CD4-positive, alpha-beta T cell (primary cell): ENCODE data around the gene CFAP299. TPM values are rescaled to one million over a fixed set of nuclear protein-coding genes. Genes with fewer than 3 reads are reported as not detected.

Source experiments
- ATAC-seq: fragments of 200-7000 bp; cut with Tn5 transposase; one replicate; pipeline ENCODE4 v1.10.0; 2022; ENCODE audit warnings: mild to moderate bottlenecking; ENCODE audit not compliant: poor library complexity
- CTCF ChIA-PET: fragments of 350-600 bp; sonication (Branson Sonifier 250); formaldehyde crosslinking; loops from one replicate; lab custom pipeline; 2021; ENCODE audit warnings: antibody characterized with exemption, inconsistent platforms; lab: Charles Lee
- POLR2A ChIA-PET: fragments of 350-600 bp; sonication (Branson Sonifier 250); formaldehyde crosslinking; loops from one replicate; lab custom pipeline; 2021; ENCODE audit warnings: antibody characterized with exemption, inconsistent platforms; lab: Charles Lee
- DNase-seq, 14 experiments: peaks; one replicate each; pipeline ENCODE4 v3.0.0-alpha.2; 2013 to 2020; ENCODE audit warnings: mixed read lengths in 2 of 14
- H3K27ac ChIP-seq, 2 donors: one replicate each; pipeline versions ENCODE4 v1.5.1 to v1.7.0; 2013; ENCODE audit warnings: low read length in 2 of 2, low read depth in 1 of 2, mild to moderate bottlenecking in 1 of 2
- H3K27me3 ChIP-seq, 2 experiments: 1 replicate in 1 of 2; 2 replicates in 1 of 2; pipeline versions ENCODE4 v1.6.1 to v1.7.0; 2013; ENCODE audit warnings: low read length in 2 of 2, control low read depth in 1 of 2, mild to moderate bottlenecking in 1 of 2, moderate library complexity in 1 of 2; ENCODE audit not compliant: insufficient read depth in 2 of 2, control insufficient read depth in 1 of 2
- H3K36me3 ChIP-seq: one replicate; pipeline ENCODE4 v1.6.1; 2013; ENCODE audit warnings: low read length, control low read depth; ENCODE audit not compliant: insufficient read depth
- H3K4me1 ChIP-seq: one replicate; pipeline ENCODE4 v1.6.1; 2013; ENCODE audit warnings: low read length, control low read depth; ENCODE audit not compliant: insufficient read depth
- H3K4me3 ChIP-seq: one replicate; pipeline ENCODE4 v1.5.1; 2013; ENCODE audit warnings: mild to moderate bottlenecking, low read length, moderate library complexity
- H3K9me3 ChIP-seq, 2 experiments: 1 replicate in 1 of 2; 2 replicates in 1 of 2; pipeline versions ENCODE4 v1.6.1 to v1.7.0; 2013; ENCODE audit warnings: low read length in 2 of 2, mild to moderate bottlenecking in 2 of 2, control low read depth in 1 of 2, moderate library complexity in 1 of 2; ENCODE audit not compliant: control insufficient read depth in 1 of 2, insufficient read depth in 1 of 2
- H3K27ac Mint-ChIP-seq: one replicate; pipeline ENCODE4 v1.8.0; 2020; ENCODE audit warnings: mixed read lengths
- H3K27me3 Mint-ChIP-seq: one replicate; pipeline ENCODE4 v1.8.0; 2021; ENCODE audit warnings: mixed read lengths
- H3K36me3 Mint-ChIP-seq: one replicate; pipeline ENCODE4 v1.8.0; 2021; ENCODE audit warnings: low read depth, mixed read lengths
- H3K4me1 Mint-ChIP-seq: one replicate; pipeline ENCODE4 v1.8.0; 2021; ENCODE audit warnings: low read depth, mixed read lengths
- H3K4me3 Mint-ChIP-seq: one replicate; pipeline ENCODE4 v1.8.0; 2020; ENCODE audit warnings: mild to moderate bottlenecking, mixed read lengths
- H3K9me3 Mint-ChIP-seq: one replicate; pipeline ENCODE4 v1.8.0; 2020; ENCODE audit warnings: mixed read lengths
- CTCF ChIP-seq: fragments of 200-600 bp; IDR thresholded peaks from one replicate; pipeline ENCODE4 v1.8.0; 2022; ENCODE audit warnings: antibody characterized with exemption, mild to moderate bottlenecking
- intact Hi-C, 2 experiments: fragments of 100-400 bp; cut with DNase I in 1 of 2; cut with micrococcal nuclease in 1 of 2; formaldehyde crosslinking; loops; one replicate each; pipeline versions ENCODE4 v1.15.1 to v1.9.0; 2023 to 2025; cut with DNase I, micrococcal nuclease
- total RNA-seq, 174 experiments: library from RNA in 2 of 174; stranded (reverse) in 2 of 174; gene quantifications; one replicate each; pipeline ENCODE4 v1.2.3 and lab custom pipeline; 2021 to 2026

The CFAP299 gene
- total RNA-seq, 2 experiments from 2014 or later: not detected

GRCh38 chr4:80461412-80461811 is 125.9 kb downstream of the CFAP299 start:
- peaks cover 2% of the 10 kb centered on the region for H3K9me3 Mint-ChIP-seq
- no peaks in the 10 kb centered on the region for H3K27me3 Mint-ChIP-seq
- peaks cover 42% of the 10 kb centered on the region for H3K4me1 Mint-ChIP-seq
- TF ChIP-seq CTCF: no peak
- POLR2A ChIA-PET: interaction anchor here (2.1 to 3.1 kb wide), 2 partner anchors 30 to 39 kb away, joined by 6 to 15 read pairs; no protein-coding TSS in a partner anchor
- H3K4me1 ChIP-seq: peaks cover 3% of the 10 kb centered on the region
- H3K27ac Mint-ChIP-seq: no peak overlapping the region
- intact Hi-C loops: loop anchor here in 1 of 2 experiments (5.0 kb wide), 1 partner anchor 526 kb away; no protein-coding TSS in a partner anchor
- ATAC-seq (no peak), DNase-seq (no peak)
- H3K4me3 ChIP-seq: no peak overlapping the region
- CTCF ChIA-PET: interaction anchor here (1.3 kb wide), 1 partner anchor 11 kb away, joined by 3 read pairs; no protein-coding TSS in a partner anchor
- no peaks in the 10 kb centered on the region for H3K27me3 ChIP-seq
- no peaks in the 10 kb centered on the region for H3K9me3 ChIP-seq
- H3K36me3 Mint-ChIP-seq: no peaks in the 10 kb centered on the region
- H3K36me3 ChIP-seq: no peaks in the 10 kb centered on the region
- H3K27ac ChIP-seq: no peak overlapping the region
- no peak overlapping the region for H3K4me3 Mint-ChIP-seq

GRCh38 chr4:80462621-80463091 is 127.1 kb downstream of the CFAP299 start:
- no peak for TF ChIP-seq CTCF
- Histone ChIP-seq H3K4me1 (peaks cover 3% of the 10 kb centered on the region), H3K9me3 (no peaks in the 10 kb centered on the region), H3K4me3 (peak overlapping the region; percentile 40), H3K27me3 (no peaks in the 10 kb centered on the region), H3K36me3 (no peaks in the 10 kb centered on the region), H3K27ac (peak overlapping the region in 1 of 2 donors; percentile 12)
- no peaks in the 10 kb centered on the region for H3K36me3 Mint-ChIP-seq
- intact Hi-C loops: loop anchor here in 1 of 2 experiments (5.0 kb wide), 1 partner anchor 525 kb away; no protein-coding TSS in a partner anchor
- CTCF ChIA-PET: no interaction called here
- no peaks in the 10 kb centered on the region for H3K27me3 Mint-ChIP-seq
- peaks cover 42% of the 10 kb centered on the region for H3K4me1 Mint-ChIP-seq
- peak overlapping the region; percentile 72 for H3K4me3 Mint-ChIP-seq
- ATAC-seq (no peak), DNase-seq (peak in 3 of 14 experiments; percentile 13 to 45 (median 13))
- H3K9me3 Mint-ChIP-seq: peaks cover 4% of the 10 kb centered on the region
- peak overlapping the region; percentile 10 for H3K27ac Mint-ChIP-seq
- POLR2A ChIA-PET: interaction anchor here (3.1 kb wide), 1 partner anchor 38 kb away, joined by 15 read pairs; no protein-coding TSS in a partner anchor

- CTCF ChIA-PET: no interaction called here
- Mint-ChIP-seq H3K9me3 (peaks cover 4% of the 10 kb centered on the region), H3K27me3 (no peaks in the 10 kb centered on the region), H3K4me3 (peak overlapping the region; percentile 16), H3K36me3 (no peaks in the 10 kb centered on the region), H3K27ac (peak overlapping the region; percentile 10), H3K4me1 (peaks cover 42% of the 10 kb centered on the region)
- Histone ChIP-seq H3K27ac (no peak overlapping the region), H3K4me1 (peaks cover 3% of the 10 kb centered on the region), H3K4me3 (no peak overlapping the region), H3K27me3 (no peaks in the 10 kb centered on the region), H3K36me3 (no peaks in the 10 kb centered on the region), H3K9me3 (no peaks in the 10 kb centered on the region)
- DNase-seq (no peak), ATAC-seq (no peak)
- no peak for TF ChIP-seq CTCF
- POLR2A ChIA-PET: no interaction called here
- intact Hi-C loops: loop anchor here in 1 of 2 experiments (5.0 kb wide), 1 partner anchor 524 kb away; no protein-coding TSS in a partner anchor
Measured at GRCh38 chr4:80463509-80463908, 128.0 kb downstream of the CFAP299 start.
